GM21723 (cell line): ENCODE data around the gene XRCC4.
A peak's percentile ranks its signal among the peaks of the same experiment; 100 is the strongest.

Experiments used
- ATAC-seq: cut with Tn5 transposase; IDR thresholded peaks from one replicate; pipeline ENCODE4 v1.9.1; 2021; ENCODE audit warnings: mild to moderate bottlenecking, moderate library complexity; ENCODE audit not compliant: unreplicated experiment

The XRCC4 gene

GRCh38 chr5:83371726-83372125, 294.4 kb downstream of the XRCC4 start:
- no peak for ATAC-seq

- ATAC-seq: no peak
These were observed 297.2 kb downstream of the XRCC4 start for GRCh38 chr5:83374547-83374946.

DNA sequence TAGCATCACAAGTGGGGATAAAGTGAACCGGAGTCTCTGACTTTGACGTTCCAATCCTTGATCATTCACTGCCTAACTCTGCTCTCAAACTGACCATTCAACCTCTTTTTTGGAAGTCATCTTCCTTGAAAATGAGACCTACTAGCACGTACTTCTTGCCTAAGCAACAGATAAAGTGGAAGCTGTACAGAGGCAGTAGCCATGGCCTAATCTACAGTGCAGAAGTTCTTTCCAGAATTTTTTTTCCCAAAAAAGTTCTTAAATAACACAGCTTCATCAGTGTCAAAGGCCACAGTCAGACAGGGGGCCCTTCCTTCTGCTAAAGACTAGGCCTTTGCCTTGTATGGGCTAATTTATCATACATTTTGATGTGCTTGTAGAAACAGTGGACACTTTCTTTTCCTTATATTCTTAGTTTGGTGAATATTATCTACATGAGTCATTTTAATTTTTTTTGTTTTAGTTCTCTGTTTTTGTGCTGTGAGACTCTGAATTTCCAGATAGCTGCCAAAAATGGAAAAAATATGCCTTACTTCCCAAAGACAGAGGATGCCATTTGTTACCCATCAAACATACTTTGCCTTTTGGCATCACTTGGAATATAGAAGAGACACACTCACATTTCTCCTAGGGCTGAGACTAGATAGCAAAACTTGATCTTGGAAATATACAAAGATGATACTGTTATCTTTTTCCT, 297.9 kb downstream of the XRCC4 start:
- ATAC-seq: no peak

GRCh38 chr5:83376461-83376860, 299.1 kb downstream of the XRCC4 start:
- ATAC-seq: no peak

DNA sequence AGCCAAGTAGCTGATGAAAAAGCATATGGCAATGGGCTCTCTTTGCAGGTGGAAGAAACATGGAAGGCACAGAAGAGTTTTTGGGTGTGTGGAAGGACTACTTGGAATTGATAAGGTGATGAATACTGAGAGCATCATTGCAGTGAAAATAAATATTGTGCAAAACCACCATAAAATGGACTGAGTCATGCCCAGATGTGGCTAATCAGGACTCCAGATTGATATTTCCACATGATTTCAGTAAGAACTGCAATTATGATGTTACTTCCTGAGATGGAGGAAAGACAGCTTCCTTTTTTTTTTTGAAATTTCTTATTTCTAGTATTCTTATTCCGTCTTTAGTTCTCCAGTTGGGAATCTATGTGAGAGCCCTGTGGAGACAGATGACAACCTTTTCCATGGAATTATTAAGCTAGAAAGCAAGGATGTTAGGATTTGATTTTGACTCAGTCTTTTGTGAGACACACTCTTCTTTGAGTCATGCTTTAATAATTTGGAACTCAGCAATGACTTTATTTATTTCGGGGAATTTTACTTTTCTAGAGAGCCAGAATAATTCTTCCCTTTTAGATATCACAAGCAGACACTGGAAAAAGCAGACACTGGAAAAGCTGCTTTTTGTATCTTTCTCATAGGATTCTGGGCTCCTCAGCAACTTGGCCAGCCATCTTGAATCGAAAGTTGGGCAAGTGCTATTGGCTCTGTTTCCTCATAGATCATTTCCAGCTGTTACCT, 300.0 kb downstream of the XRCC4 start:
- ATAC-seq: no peak

DNA sequence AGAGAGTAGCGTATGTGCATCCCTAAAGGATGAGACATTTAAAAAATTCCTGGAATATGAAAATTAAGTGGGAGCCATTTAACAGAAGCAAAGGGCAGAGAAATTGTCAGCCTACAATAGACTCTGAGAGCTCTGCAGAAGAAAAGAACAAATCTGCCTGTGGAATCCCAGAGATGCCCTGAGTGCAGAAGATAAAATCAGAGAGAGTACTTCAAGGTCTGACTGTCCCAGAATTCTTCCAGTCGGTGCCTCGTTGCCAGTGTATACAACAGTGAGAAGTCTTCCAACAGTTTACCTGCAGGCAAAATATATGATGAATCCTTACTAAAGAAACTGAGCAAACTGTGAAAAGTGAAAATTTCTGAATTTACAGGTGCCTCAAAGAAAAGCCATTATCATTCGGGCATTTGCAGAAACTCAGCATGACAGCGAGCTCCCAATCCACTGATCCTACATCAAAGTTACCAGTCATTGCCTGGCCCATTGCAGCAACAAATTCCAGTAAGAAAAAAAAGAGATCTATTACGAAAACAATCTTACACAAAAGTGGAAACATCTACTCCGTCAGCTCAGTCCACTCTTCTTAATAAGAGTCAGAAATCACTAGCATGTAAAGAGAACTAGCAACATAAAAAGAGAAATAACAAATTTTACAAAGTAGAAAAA, 301.4 kb downstream of the XRCC4 start:
- no peak for ATAC-seq

DNA sequence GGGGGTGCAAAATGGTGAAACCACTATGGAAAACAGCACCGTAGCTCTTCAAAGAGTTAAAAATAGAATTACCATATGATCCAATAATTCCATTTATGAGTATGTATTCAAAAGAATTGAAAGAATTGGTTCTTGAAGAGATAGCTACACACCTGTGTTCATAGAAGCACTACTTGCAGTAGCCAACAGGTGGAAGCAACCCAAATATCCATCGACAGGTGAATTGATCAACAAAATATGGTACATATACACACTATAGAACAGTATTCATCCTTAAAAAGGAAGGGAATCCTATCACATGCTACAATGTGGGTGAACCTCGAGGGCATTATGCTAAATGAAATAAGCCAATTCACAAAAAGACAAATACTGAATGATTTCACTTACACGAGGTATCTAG, 308.5 kb downstream of the XRCC4 start:
- no peak for ATAC-seq

- no peak for ATAC-seq
These were observed 309.7 kb downstream of the XRCC4 start for GRCh38 chr5:83387041-83387440.

DNA sequence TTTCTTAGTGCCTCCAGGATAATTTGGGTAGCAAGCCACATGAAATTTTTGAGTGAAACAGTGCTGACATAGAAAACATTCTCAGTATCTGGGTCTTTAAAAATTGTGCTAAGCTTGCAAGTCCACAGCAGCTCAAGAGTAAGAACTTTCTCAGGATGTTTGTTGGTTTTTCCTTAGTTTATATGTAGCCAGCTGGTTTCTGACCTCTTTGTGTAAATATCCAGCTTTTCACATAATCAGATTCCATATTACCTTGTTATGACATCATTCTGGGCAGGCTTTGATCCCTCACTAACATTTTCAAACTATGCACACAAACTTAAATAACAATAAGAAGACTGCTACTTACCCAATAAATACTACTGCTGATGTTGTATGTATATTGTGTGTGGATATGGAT, 311.3 kb downstream of the XRCC4 start:
- no peak for ATAC-seq

- no peak for ATAC-seq
These were observed 315.6 kb downstream of the XRCC4 start for GRCh38 chr5:83392766-83393503.

DNA sequence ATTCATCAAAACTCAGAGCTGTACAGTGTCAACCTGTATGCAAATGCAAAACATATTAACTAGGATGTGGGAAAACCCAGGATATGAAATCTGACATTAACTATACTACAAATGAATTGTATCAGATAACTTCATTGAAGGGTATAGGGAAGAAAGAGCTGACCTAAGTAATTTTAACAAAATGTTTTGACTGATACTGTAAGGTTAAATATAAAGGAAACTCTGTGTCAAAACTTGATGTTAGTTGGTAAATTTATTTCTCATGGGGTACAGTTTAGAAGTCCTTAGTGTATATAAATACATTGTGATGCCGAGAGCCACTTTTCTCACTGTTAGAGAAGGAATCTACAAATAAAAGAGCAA, 316.1 kb downstream of the XRCC4 start:
- no peak for ATAC-seq

GRCh38 chr5:83394190-83394589, 316.8 kb downstream of the XRCC4 start:
- ATAC-seq: no peak

GRCh38 chr5:83396662-83397061, 319.3 kb downstream of the XRCC4 start:
- ATAC-seq: no peak

DNA sequence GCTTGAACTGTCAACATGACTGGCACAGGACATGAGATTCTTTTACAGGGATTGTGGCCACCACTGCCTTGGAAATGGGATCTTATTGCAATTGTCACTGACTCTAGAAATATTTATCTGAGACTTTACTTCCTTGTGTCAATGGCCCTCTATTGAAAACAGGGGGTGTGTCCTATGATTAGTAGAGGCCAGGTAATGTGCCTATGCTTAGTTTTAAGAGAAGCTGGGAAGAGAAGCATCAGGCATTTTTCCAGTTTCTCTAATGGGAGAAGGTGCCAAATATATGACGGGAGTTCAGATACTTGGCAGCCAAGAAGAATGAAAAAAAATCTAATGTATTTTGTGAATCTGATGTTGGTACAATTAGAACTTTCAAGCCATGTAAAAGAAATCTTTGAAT, 320.3 kb downstream of the XRCC4 start:
- no peak for ATAC-seq

GRCh38 chr5:83400241-83400640, 322.9 kb downstream of the XRCC4 start:
- no peak for ATAC-seq

DNA sequence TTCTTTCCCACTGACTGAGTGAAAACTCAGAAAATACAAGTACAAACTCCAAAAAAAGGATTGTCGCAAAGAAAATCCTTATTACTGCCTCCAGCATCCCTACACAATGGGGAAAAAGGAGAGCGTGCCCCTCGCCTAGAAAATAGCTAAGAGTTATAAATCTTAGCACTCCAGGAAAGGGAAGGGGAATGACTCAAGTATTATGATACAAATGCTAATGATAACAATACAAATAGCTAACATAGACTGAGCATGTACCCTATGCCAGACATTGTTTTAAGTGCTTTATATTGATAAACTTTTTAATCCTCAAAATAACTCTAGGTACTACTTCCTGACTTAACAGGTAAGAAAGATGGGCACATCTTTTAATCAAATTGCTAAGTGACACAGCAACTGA, 323.4 kb downstream of the XRCC4 start:
- no peak for ATAC-seq

DNA sequence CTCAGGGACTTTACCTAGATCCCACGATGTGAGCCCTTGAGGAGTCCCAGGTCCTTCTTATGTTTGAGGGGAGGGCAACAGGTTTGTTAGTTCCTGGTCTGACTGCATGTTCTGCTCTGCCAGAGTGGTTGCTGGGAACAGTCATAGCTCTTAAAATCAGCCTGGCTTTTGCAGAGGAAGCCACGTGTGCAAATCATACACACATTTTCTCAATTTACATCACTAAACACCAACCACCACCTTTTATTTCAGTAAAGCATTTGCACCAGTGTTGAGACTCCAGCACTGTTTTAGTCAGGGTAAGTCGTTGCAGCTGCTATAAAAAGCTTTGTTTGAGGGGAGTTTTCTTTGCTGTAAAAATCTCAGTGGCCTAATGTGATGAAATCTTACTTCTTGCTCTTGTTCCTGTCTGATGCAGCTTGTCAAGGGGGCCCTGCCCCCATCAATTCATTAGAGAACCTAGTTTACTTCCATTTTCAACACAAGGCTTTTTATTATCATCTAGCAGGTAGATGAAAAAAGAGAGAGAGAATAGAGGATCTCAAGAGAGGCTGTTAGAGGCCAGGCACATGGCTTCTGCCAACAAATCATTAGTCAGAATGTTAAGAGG, 323.9 kb downstream of the XRCC4 start:
- ATAC-seq: peak; percentile 67

GRCh38 chr5:83401775-83402174, 324.4 kb downstream of the XRCC4 start:
- ATAC-seq: peak; percentile 23
